PC-9 (cell line): ENCODE results near the gene PI4KA. TPM values are rescaled to one million over a fixed set of nuclear protein-coding genes. Genes with fewer than 3 reads are reported as not detected.

Source experiments
- BruUV-seq: library from RNA; stranded (reverse); fragments of 400-500 nt; replicated peaks from 2 replicates; lab custom pipeline; 2021; lab: Mats Ljungman, UMichigan
- CTCF ChIA-PET: fragments of 300-600 bp; sonication (Branson Sonifier 250); formaldehyde crosslinking; loops from one replicate; lab custom pipeline; 2022; ENCODE audit warnings: antibody characterized with exemption; lab: Charles Lee
- POLR2A ChIA-PET: fragments of 300-600 bp; sonication (Branson Sonifier 250); formaldehyde crosslinking; loops from one replicate; lab custom pipeline; 2022; ENCODE audit warnings: antibody characterized with exemption; ENCODE audit not compliant: unreplicated experiment; lab: Charles Lee
- DNase-seq, 2 experiments: peaks; one replicate each; pipeline versions ENCODE4 v3.0.0 to v3.0.0-alpha.2; 2015 to 2022; ENCODE audit warnings: mixed read lengths in 1 of 2
- H2AFZ ChIP-seq: fragments of 200-600 bp; sonication (generic); 2 replicates; pipeline ENCODE4 v1.8.1; 2017; ENCODE audit warnings: antibody characterized with exemption
- H3F3A ChIP-seq: fragments of 200-600 bp; sonication (generic); 2 replicates; pipeline ENCODE4 v1.8.1; 2017; ENCODE audit warnings: antibody characterized with exemption, mild to moderate bottlenecking, low read depth; ENCODE audit not compliant: insufficient read depth
- H3K27ac ChIP-seq: fragments of 200-600 bp; sonication (generic); 2 replicates; pipeline ENCODE4 v1.6.1; 2016; ENCODE audit warnings: mixed run types
- H3K27me3 ChIP-seq: fragments of 200-600 bp; sonication (generic); 2 replicates; pipeline ENCODE4 v1.6.1; 2016; ENCODE audit warnings: low read depth, mixed run types; ENCODE audit not compliant: insufficient read depth
- H3K36me3 ChIP-seq: fragments of 200-600 bp; sonication (generic); 2 replicates; pipeline ENCODE4 v1.6.1; 2016; ENCODE audit warnings: low read depth, mixed run types
- H3K4me1 ChIP-seq: fragments of 200-600 bp; sonication (generic); replicated peaks from 2 replicates; pipeline ENCODE4 v1.6.1; 2016; ENCODE audit warnings: mixed run types; ENCODE audit not compliant: insufficient read depth
- H3K4me2 ChIP-seq: fragments of 200-600 bp; sonication (generic); 2 replicates; pipeline ENCODE4 v1.6.1; 2017; ENCODE audit warnings: mixed run types
- H3K4me3 ChIP-seq: fragments of 200-600 bp; sonication (generic); 2 replicates; pipeline ENCODE4 v1.6.1; 2016; ENCODE audit warnings: mixed run types
- H3K79me2 ChIP-seq: fragments of 200-600 bp; sonication (generic); 2 replicates; pipeline ENCODE4 v1.6.1; 2017; ENCODE audit warnings: low read depth, mixed run types
- H3K9me2 ChIP-seq: fragments of 200-600 bp; sonication (generic); 2 replicates; pipeline ENCODE4 v1.8.1; 2017; ENCODE audit warnings: mild to moderate bottlenecking; ENCODE audit not compliant: insufficient read depth
- H3K9me3 ChIP-seq: fragments of 200-600 bp; sonication (generic); 2 replicates; pipeline ENCODE4 v1.8.1; 2016; ENCODE audit warnings: low read depth; ENCODE audit not compliant: insufficient read depth
- H4K20me1 ChIP-seq: fragments of 200-600 bp; sonication (generic); 2 replicates; pipeline ENCODE4 v1.8.1; 2017; ENCODE audit not compliant: insufficient read depth
- EZH2 ChIP-seq: fragments of 200-600 bp; sonication (generic); IDR thresholded peaks from 2 replicates; pipeline ENCODE4 v1.8.0; 2017; ENCODE audit warnings: antibody characterized with exemption, low read depth
- intact Hi-C: fragments of 100-400 bp; cut with micrococcal nuclease; formaldehyde crosslinking; loops from one replicate; pipeline ENCODE4 v1.10.0; 2022; ENCODE audit not compliant: unreplicated experiment
- total RNA-seq: library from RNA; stranded (reverse); gene quantifications from 2 replicates; pipeline ENCODE4 v1.2.3, GENCODE V29; 2021
- TF ChIP-seq, protein P1 (sequence below): fragments of 200-600 bp; sonication (generic); conservative IDR thresholded peaks from 2 replicates; pipeline ENCODE4 v1.6.1; 2017; ENCODE audit warnings: mixed run types, antibody characterized with exemption, mild to moderate bottlenecking, moderate library complexity

The PI4KA gene
- total RNA-seq, 1 experiment from 2014 or later: 27.9 TPM

DNA sequence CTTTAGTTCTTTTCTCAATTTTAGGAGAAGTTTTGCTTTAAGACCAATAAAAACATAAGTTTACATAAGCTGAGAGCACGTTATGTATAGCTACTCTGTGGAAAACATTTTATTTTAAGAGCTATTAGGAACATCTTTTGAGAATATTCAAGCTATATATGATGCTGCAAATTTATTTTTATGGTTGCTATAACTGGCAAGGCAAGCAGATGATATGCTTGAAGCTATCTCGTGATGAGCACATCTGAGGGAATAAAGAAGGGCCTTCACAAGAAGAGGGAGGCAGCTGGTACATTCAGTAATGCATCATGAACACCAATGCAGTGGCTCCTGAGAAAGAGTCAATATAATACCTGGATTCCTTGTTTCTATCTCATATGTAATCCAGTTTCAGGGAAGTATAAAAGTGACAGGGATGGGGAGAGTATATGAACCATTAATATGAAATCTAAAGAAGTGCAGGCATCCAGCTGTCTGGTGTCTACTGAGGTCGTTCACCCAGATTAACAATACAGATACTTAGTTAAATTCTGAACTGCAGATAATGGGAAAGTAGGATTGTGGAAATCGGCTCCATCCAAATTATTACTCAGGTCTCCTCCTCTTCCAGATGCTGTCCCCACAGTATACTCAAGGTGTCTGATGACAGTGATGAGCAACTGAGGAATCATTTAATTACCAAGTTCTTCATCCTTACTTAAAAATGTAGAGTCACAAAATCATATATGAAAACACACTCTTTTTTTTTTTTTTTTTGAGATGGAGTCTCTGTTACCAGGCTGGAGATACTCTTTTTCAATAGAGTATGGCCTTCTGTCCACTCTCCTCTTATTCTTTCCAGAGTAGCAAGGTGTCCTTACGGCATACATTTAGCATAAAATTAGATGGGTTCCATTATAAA is 185.1 kb downstream of the PI4KA start:
- Histone ChIP-seq H3K4me3 (no peak overlapping the region), H3F3A (no peaks in the 10 kb centered on the region), H3K4me1 (no peaks in the 10 kb centered on the region), H3K9me2 (no peaks in the 10 kb centered on the region), H3K9me3 (no peaks in the 10 kb centered on the region), H2AFZ (no peak overlapping the region), H3K27me3 (no peaks in the 10 kb centered on the region), H3K27ac (no peak overlapping the region), H4K20me1 (no peaks in the 10 kb centered on the region), H3K79me2 (no peaks in the 10 kb centered on the region), H3K4me2 (no peak overlapping the region), H3K36me3 (no peaks in the 10 kb centered on the region)
- no TSS peak for BruUV-seq
- DNase-seq: no peak
- TF ChIP-seq EZH2: no peak
- TF ChIP-seq, protein P1, sequence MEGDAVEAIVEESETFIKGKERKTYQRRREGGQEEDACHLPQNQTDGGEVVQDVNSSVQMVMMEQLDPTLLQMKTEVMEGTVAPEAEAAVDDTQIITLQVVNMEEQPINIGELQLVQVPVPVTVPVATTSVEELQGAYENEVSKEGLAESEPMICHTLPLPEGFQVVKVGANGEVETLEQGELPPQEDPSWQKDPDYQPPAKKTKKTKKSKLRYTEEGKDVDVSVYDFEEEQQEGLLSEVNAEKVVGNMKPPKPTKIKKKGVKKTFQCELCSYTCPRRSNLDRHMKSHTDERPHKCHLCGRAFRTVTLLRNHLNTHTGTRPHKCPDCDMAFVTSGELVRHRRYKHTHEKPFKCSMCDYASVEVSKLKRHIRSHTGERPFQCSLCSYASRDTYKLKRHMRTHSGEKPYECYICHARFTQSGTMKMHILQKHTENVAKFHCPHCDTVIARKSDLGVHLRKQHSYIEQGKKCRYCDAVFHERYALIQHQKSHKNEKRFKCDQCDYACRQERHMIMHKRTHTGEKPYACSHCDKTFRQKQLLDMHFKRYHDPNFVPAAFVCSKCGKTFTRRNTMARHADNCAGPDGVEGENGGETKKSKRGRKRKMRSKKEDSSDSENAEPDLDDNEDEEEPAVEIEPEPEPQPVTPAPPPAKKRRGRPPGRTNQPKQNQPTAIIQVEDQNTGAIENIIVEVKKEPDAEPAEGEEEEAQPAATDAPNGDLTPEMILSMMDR: no peak
- ChIA-PET POLR2A (no interaction called here), CTCF (no interaction called here)
- intact Hi-C loops: no loop called here

DNA sequence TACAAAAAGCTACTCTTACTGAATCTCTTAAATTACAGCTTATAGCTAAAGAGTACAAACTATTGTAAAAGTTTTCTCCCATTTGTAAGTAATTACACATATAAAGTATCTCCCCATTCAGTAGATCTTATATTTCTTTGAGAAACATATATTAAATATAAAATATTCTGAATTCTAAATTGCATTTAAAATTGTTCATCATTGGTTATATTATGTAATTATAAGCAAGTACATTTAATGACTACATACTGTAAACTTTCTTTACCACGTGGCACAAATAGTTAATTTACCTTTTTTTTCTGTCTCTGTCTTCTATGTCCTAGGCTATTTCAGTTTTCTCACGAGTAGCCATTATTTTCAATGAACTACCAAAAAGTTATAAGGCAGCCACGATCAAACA is 185.9 kb downstream of the PI4KA start:
- Histone ChIP-seq H2AFZ (no peak overlapping the region), H3K4me2 (no peak overlapping the region), H3K27me3 (no peaks in the 10 kb centered on the region), H3K4me3 (no peak overlapping the region), H3K79me2 (no peaks in the 10 kb centered on the region), H3K9me2 (no peaks in the 10 kb centered on the region), H3K36me3 (no peaks in the 10 kb centered on the region), H4K20me1 (no peaks in the 10 kb centered on the region), H3K4me1 (no peaks in the 10 kb centered on the region), H3F3A (no peaks in the 10 kb centered on the region), H3K27ac (no peak overlapping the region), H3K9me3 (no peaks in the 10 kb centered on the region)
- ChIA-PET CTCF (no interaction called here), POLR2A (no interaction called here)
- no TSS peak for BruUV-seq
- intact Hi-C loops: no loop called here
- TF ChIP-seq EZH2: no peak
- TF ChIP-seq, protein P1: no peak
- DNase-seq: no peak

DNA sequence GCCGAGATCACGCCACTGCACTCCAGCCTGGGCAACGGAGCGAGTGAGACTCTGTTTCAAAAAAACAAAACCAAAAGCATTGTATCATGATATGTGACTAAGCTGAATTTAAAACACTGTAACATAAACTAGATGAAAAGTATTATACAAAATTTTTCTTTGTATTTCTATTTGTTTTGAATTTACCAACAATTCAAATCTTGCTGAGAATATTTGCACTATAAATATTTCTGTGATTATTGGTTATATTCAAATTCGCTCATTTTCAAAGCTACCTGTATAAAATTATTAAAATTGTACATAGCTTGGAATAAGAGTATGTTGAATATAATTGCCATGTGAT is 186.6 kb downstream of the PI4KA start:
- Histone ChIP-seq H4K20me1 (no peaks in the 10 kb centered on the region), H3K79me2 (no peaks in the 10 kb centered on the region), H3K36me3 (no peaks in the 10 kb centered on the region), H3K27me3 (no peaks in the 10 kb centered on the region), H2AFZ (no peak overlapping the region), H3K4me1 (no peaks in the 10 kb centered on the region), H3K9me3 (no peaks in the 10 kb centered on the region), H3K9me2 (no peaks in the 10 kb centered on the region), H3K27ac (no peak overlapping the region), H3F3A (no peaks in the 10 kb centered on the region), H3K4me3 (no peak overlapping the region), H3K4me2 (no peak overlapping the region)
- DNase-seq: no peak
- TF ChIP-seq, protein P1: no peak
- no peak for TF ChIP-seq EZH2
- no TSS peak for BruUV-seq
- intact Hi-C loops: no loop called here
- ChIA-PET POLR2A (no interaction called here), CTCF (no interaction called here)
